GM04504 (cell line): ENCODE measurements around the gene EEF1G.
"Not testable (repeated sequence)": the region's sequence is repeated elsewhere in the genome, so short reads cannot be mapped to it uniquely, and the experiment has no call there.

Experiments
- DNase-seq: peaks from one replicate; pipeline ENCODE4 v3.0.0-alpha.2; 2012; ENCODE audit warnings: low read depth

EEF1G gene

GRCh38 chr11:62577046-62577714 lies 3.5 kb upstream of the EEF1G start:
- no peak for DNase-seq

- no peak for DNase-seq
Measured at GRCh38 chr11:62575837-62576236, 2.1 kb upstream of the EEF1G start.

- DNase-seq = no peak
Measured at GRCh38 chr11:62575156-62575555, 1.5 kb upstream of the EEF1G start.

GRCh38 chr11:62574363-62575071 lies 826 bp upstream of the EEF1G start:
- no peak for DNase-seq

GRCh38 chr11:62573006-62573591 lies 592 bp downstream of the EEF1G start:
- DNase-seq = no peak

GRCh38 chr11:62572431-62572830 lies 1.3 kb downstream of the EEF1G start:
- no peak for DNase-seq

- not testable (repeated sequence) for DNase-seq
Measured at GRCh38 chr11:62571493-62571892, 2.2 kb downstream of the EEF1G start.

- DNase-seq = not testable (repeated sequence)
Measured at GRCh38 chr11:62570903-62571302, 2.8 kb downstream of the EEF1G start.

- no peak for DNase-seq
Measured at GRCh38 chr11:62569611-62570010, 4.1 kb downstream of the EEF1G start.

GRCh38 chr11:62567018-62567633 lies 6.6 kb downstream of the EEF1G start:
- no peak for DNase-seq

- no peak for DNase-seq
Measured at GRCh38 chr11:62566247-62566646, 7.4 kb downstream of the EEF1G start.

GRCh38 chr11:62565100-62565802 lies 8.4 kb downstream of the EEF1G start:
- no peak for DNase-seq

GRCh38 chr11:62561677-62562230 lies 11.9 kb downstream of the EEF1G start:
- DNase-seq = not testable (repeated sequence)

GRCh38 chr11:62560566-62561103 lies 13.1 kb downstream of the EEF1G start:
- DNase-seq = peak; percentile 97

- not testable (repeated sequence) for DNase-seq
Measured at GRCh38 chr11:62559626-62560025, 14.1 kb downstream of the EEF1G start.

- no peak for DNase-seq
Measured at GRCh38 chr11:62559204-62559603, 14.5 kb downstream of the EEF1G start.

GRCh38 chr11:62558669-62559068 lies 15.0 kb downstream of the EEF1G start:
- DNase-seq = no peak

- no peak for DNase-seq
Measured at GRCh38 chr11:62556875-62557631, 16.6 kb downstream of the EEF1G start.

- DNase-seq = peak; percentile 92
Measured at GRCh38 chr11:62556108-62556874, 17.4 kb downstream of the EEF1G start.

GRCh38 chr11:62555464-62556107 lies 18.1 kb downstream of the EEF1G start:
- no peak for DNase-seq
